Measurements from ENCODE around the gene UBE2D2.
A peak's percentile ranks its signal among the peaks of the same experiment; 100 is the strongest.
"Not testable (repeated sequence)": the region's sequence is repeated elsewhere in the genome, so short reads cannot be mapped to it uniquely, and the experiment has no call there.

UBE2D2 gene

GRCh38 chr5:139523635-139524445 is 37.3 kb upstream of the UBE2D2 start:
- no peak overlapping the region for H3K4me3 ChIP-seq (ENCODE audit: low read depth, low read length)
- no peak for DNase-seq (ENCODE audit: low read depth)
- no peak for TF ChIP-seq CTCF (IDR thresholded peaks at IDR 0.05; ENCODE audit: low read depth, low read length, missing control alignments)

GRCh38 chr5:139524446-139524845 is 36.7 kb upstream of the UBE2D2 start:
- no peak for TF ChIP-seq CTCF (IDR thresholded peaks at IDR 0.05; ENCODE audit: low read depth, low read length, missing control alignments)
- H3K4me3 ChIP-seq (ENCODE audit: low read depth, low read length) = no peak overlapping the region
- DNase-seq (ENCODE audit: low read depth) = no peak

- H3K4me3 ChIP-seq (ENCODE audit: low read depth, low read length) = no peak overlapping the region; the same call in 1 of the 2 replicates
- TF ChIP-seq CTCF (IDR thresholded peaks at IDR 0.05; ENCODE audit: low read depth, low read length, missing control alignments) = no peak
- DNase-seq (ENCODE audit: low read depth) = no peak
Measured at GRCh38 chr5:139524940-139525585, 36.1 kb upstream of the UBE2D2 start.

- DNase-seq (ENCODE audit: low read depth) = not testable (repeated sequence)
- peak overlapping the region; percentile 61 for H3K4me3 ChIP-seq (ENCODE audit: low read depth, low read length)
Measured at GRCh38 chr5:139525586-139526308, 35.4 kb upstream of the UBE2D2 start.

GRCh38 chr5:139526309-139527089 is 34.6 kb upstream of the UBE2D2 start:
- DNase-seq (ENCODE audit: low read depth) = not testable (repeated sequence)
- H3K4me3 ChIP-seq (ENCODE audit: low read depth, low read length) = peak overlapping the region; percentile 61

GRCh38 chr5:139527090-139527470 is 34.1 kb upstream of the UBE2D2 start:
- DNase-seq (ENCODE audit: low read depth) = not testable (repeated sequence)
- peak overlapping the region; percentile 61 for H3K4me3 ChIP-seq (ENCODE audit: low read depth, low read length)

- DNase-seq (ENCODE audit: low read depth) = not testable (repeated sequence)
- H3K4me3 ChIP-seq (ENCODE audit: low read depth, low read length) = peak overlapping the region; percentile 37
Measured at GRCh38 chr5:139527896-139528467, 33.2 kb upstream of the UBE2D2 start.

GRCh38 chr5:139528695-139529094 is 32.4 kb upstream of the UBE2D2 start:
- not testable (repeated sequence) for H3K4me3 ChIP-seq (ENCODE audit: low read depth, low read length); DNase-seq (ENCODE audit: low read depth)

GRCh38 chr5:139530079-139530478 is 31.1 kb upstream of the UBE2D2 start:
- not testable (repeated sequence) for H3K4me3 ChIP-seq (ENCODE audit: low read depth, low read length); DNase-seq (ENCODE audit: low read depth)

Measured in GM12864 (cell line).